Smooth muscle cell (in vitro differentiated cells): ENCODE measurements around the gene CES4A. TPM values are rescaled to one million over a fixed set of nuclear protein-coding genes. Genes with fewer than 3 reads are reported as not detected.
"Not testable (repeated sequence)": the region's sequence is repeated elsewhere in the genome, so short reads cannot be mapped to it uniquely, and the experiment has no call there.

Experiments
- DNase-seq: peaks from one replicate; lab custom pipeline; 2025; ENCODE audit not compliant: unreplicated experiment; lab: John Stamatoyannopoulos, UW
- H2AFZ ChIP-seq: fragments of 200-600 bp; sonication (generic); 2 replicates; pipeline ENCODE4 v1.6.0; 2016; ENCODE audit warnings: antibody characterized with exemption, low read depth, mild to moderate bottlenecking
- H3F3A ChIP-seq: fragments of 200-600 bp; sonication (generic); 2 replicates; pipeline ENCODE4 v1.6.0; 2017; ENCODE audit warnings: antibody characterized with exemption, low read depth
- H3K27ac ChIP-seq: fragments of 200-600 bp; sonication (generic); 2 replicates; pipeline ENCODE4 v1.5.1; 2016; ENCODE audit warnings: low read depth, mild to moderate bottlenecking
- H3K27me3 ChIP-seq: fragments of 200-600 bp; sonication (generic); 2 replicates; pipeline ENCODE4 v1.6.1; 2016; ENCODE audit warnings: low read depth, mild to moderate bottlenecking
- H3K36me3 ChIP-seq: fragments of 200-600 bp; sonication (generic); 2 replicates; pipeline ENCODE4 v1.5.1; 2016; ENCODE audit warnings: low read depth
- H3K4me1 ChIP-seq: fragments of 200-600 bp; sonication (generic); 2 replicates; pipeline ENCODE4 v1.5.1; 2016; ENCODE audit warnings: low read depth
- H3K4me2 ChIP-seq: fragments of 200-600 bp; sonication (generic); 2 replicates; pipeline ENCODE4 v1.6.0; 2016; ENCODE audit warnings: mild to moderate bottlenecking
- H3K4me3 ChIP-seq: fragments of 200-600 bp; sonication (generic); 2 replicates; pipeline ENCODE4 v1.5.1; 2016; ENCODE audit warnings: mild to moderate bottlenecking
- H3K79me2 ChIP-seq: fragments of 200-600 bp; sonication (generic); 2 replicates; pipeline ENCODE4 v1.6.0; 2016; ENCODE audit warnings: low read depth, mild to moderate bottlenecking
- H3K9ac ChIP-seq: fragments of 200-600 bp; sonication (generic); 2 replicates; pipeline ENCODE4 v1.6.0; 2016; ENCODE audit warnings: low read depth
- H3K9me3 ChIP-seq: fragments of 200-600 bp; sonication (generic); replicated peaks from 2 replicates; pipeline ENCODE4 v1.5.1; 2016; ENCODE audit warnings: low read depth
- H4K20me1 ChIP-seq: fragments of 200-600 bp; sonication (generic); 2 replicates; pipeline ENCODE4 v1.6.0; 2016; ENCODE audit warnings: low read depth
- CTCF ChIP-seq: fragments of 200-600 bp; sonication (generic); IDR thresholded peaks from 2 replicates; pipeline ENCODE4 v1.5.1; 2017; ENCODE audit warnings: borderline replicate concordance, mild to moderate bottlenecking, antibody characterized with exemption; ENCODE audit not compliant: insufficient read depth, poor library complexity, severe bottlenecking
- WGBS: methylation state at CpG from one replicate; pipeline ENCODE4 v1.1.7; 2016; ENCODE audit warnings: low lambda C conversion rate; 5-methylcytosine and 5-hydroxymethylcytosine counted together
- polyA plus RNA-seq: library from polyadenylated mRNA; unstranded; fragments of >200 nt; fragmentation: Nextera tagmentation; extraction: Ambion mirVana; gene quantifications from 2 replicates; pipeline ENCODE4 v1.2.1, GENCODE V29; 2016
- total RNA-seq: library from RNA; depleted of rRNA; stranded (reverse); fragments of >200 nt; gene quantifications from 2 replicates; pipeline ENCODE4 v1.2.3, GENCODE V29; 2014

CES4A gene
- total and polyA plus RNA-seq, 2 experiments from 2014 or later = 0.63 to 0.93 TPM

- 92% methylated on average over 2 of the region's 2 CpGs for WGBS
- DNase-seq = no peak
- H4K20me1 ChIP-seq = peaks cover 88% of the 10 kb centered on the region
These were observed 51.1 kb downstream of the CES4A start for GRCh38 chr16:67039260-67040020.

DNA sequence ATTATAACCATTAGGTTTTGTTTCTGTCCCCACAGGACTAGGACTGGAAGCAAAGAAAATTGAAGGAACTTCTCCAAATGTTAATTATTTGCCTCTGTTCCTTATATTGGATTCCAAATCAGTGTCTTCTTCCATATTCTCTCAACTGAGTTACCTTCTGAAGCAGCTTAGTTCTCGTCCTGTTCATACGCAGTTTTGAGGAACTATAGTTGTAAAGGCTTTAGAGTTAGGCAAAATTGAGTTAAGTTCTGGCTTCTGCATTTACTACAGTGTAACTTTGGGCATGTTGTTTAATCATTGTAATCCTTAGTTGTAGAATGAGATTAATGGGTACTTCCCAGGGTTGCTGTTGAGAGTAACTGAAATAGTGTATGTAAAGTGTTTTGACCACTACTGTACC is 51.8 kb downstream of the CES4A start:
- no peaks in the 10 kb centered on the region for H3K4me1 ChIP-seq
- H3F3A ChIP-seq = no peaks in the 10 kb centered on the region
- H3K36me3 ChIP-seq = no peaks in the 10 kb centered on the region
- H3K27me3 ChIP-seq = no peaks in the 10 kb centered on the region
- H3K4me3 ChIP-seq = no peak overlapping the region
- no peak overlapping the region for H3K4me2 ChIP-seq
- no peak overlapping the region for H2AFZ ChIP-seq
- H4K20me1 ChIP-seq = peaks cover 83% of the 10 kb centered on the region
- peaks cover 96% of the 10 kb centered on the region for H3K79me2 ChIP-seq
- no peak overlapping the region for H3K9ac ChIP-seq
- DNase-seq = no peak
- peak overlapping the region; percentile 42 for H3K27ac ChIP-seq
- no peaks in the 10 kb centered on the region for H3K9me3 ChIP-seq
- TF ChIP-seq CTCF = no peak
- WGBS = 91% methylated on average over 2 of the region's 2 CpGs

More at GRCh38 chr16:67039260-67040020, 51.1 kb downstream of the CES4A start:
- no peak overlapping the region for H2AFZ ChIP-seq
- no peak for TF ChIP-seq CTCF
- H3K9ac ChIP-seq = no peak overlapping the region
- no peaks in the 10 kb centered on the region for H3K4me1 ChIP-seq
- H3K27ac ChIP-seq = peak overlapping the region; percentile 42
- peaks cover 96% of the 10 kb centered on the region for H3K79me2 ChIP-seq
- no peaks in the 10 kb centered on the region for H3K27me3 ChIP-seq
- no peaks in the 10 kb centered on the region for H3K9me3 ChIP-seq
- no peak overlapping the region for H3K4me3 ChIP-seq
- H3K36me3 ChIP-seq = no peaks in the 10 kb centered on the region
- H3F3A ChIP-seq = no peaks in the 10 kb centered on the region
- no peak overlapping the region for H3K4me2 ChIP-seq

DNA sequence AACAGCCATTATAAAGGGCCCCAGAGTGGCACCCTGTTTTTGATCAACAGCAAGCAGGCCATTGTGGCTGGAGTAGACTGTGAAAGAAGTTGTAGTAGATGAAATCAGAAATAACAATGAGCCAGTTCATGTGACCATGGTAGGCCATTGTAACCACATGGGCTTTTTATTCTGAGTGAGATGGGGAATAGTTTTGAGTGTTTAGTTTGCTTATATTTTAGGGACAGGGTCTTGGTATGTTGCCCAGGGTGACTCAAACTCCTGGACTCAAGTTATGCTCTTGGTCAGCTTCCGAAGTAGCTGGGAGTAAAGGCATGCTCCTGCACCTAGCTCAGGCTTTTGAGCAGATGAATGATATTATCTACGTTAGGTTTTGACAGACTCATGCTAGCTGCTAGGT is 52.5 kb downstream of the CES4A start:
- Histone ChIP-seq H3K27ac (no peak overlapping the region), H3K4me1 (no peaks in the 10 kb centered on the region), H3K36me3 (no peaks in the 10 kb centered on the region), H3K4me2 (no peak overlapping the region), H3K9ac (no peak overlapping the region), H3K4me3 (no peak overlapping the region), H3K79me2 (peaks cover 96% of the 10 kb centered on the region), H3K27me3 (no peaks in the 10 kb centered on the region), H4K20me1 (peaks cover 82% of the 10 kb centered on the region), H2AFZ (no peak overlapping the region), H3F3A (no peaks in the 10 kb centered on the region), H3K9me3 (no peaks in the 10 kb centered on the region)
- no peak for DNase-seq
- TF ChIP-seq CTCF = no peak
- WGBS = 83% methylated on average over 2 of the region's 2 CpGs

GRCh38 chr16:67041520-67041919 is 53.1 kb downstream of the CES4A start:
- not testable (repeated sequence) for H3K27me3 ChIP-seq, H3K9ac ChIP-seq, H3K27ac ChIP-seq, H3K4me2 ChIP-seq, H3K36me3 ChIP-seq, DNase-seq, H3K4me3 ChIP-seq, H3K9me3 ChIP-seq, H2AFZ ChIP-seq, H3K4me1 ChIP-seq, H3F3A ChIP-seq
- Histone ChIP-seq H3K79me2 (peaks cover 96% of the 10 kb centered on the region), H4K20me1 (peaks cover 82% of the 10 kb centered on the region)
- 96% methylated on average over 4 of the region's 4 CpGs for WGBS
